Esophagus squamous epithelium (tissue), 5 donors: ENCODE data around the gene TBL1X. TPM values are rescaled to one million over a fixed set of nuclear protein-coding genes. Genes with fewer than 3 reads are reported as not detected.
"Not testable (repeated sequence)": the region's sequence is repeated elsewhere in the genome, so short reads cannot be mapped to it uniquely, and the experiment has no call there.

ENCODE experiments used
- DNase-seq: peaks from one replicate; lab custom pipeline; 2025; lab: John Stamatoyannopoulos, UW
- H3K27ac ChIP-seq, 4 donors: fragments of 200-600 bp; sonication (generic); one replicate each; pipeline ENCODE4 v1.5.1; 2016 to 2019; ENCODE audit warnings: mild to moderate bottlenecking in 1 of 4
- H3K27me3 ChIP-seq, 4 donors: fragments of 200-600 bp; sonication (generic); 1 replicate in 3 of 4; 2 replicates in 1 of 4; pipeline versions ENCODE4 v1.5.1 to v1.6.0; 2017 to 2021; ENCODE audit warnings: antibody characterized with exemption in 1 of 4
- H3K36me3 ChIP-seq, 3 donors: fragments of 200-600 bp; sonication (generic); one replicate each; pipeline ENCODE4 v1.5.1; 2016 to 2019
- H3K4me1 ChIP-seq, 3 donors: fragments of 200-600 bp; sonication (generic); one replicate each; pipeline ENCODE4 v1.5.1; 2017 to 2019
- H3K4me3 ChIP-seq, 4 donors: fragments of 200-600 bp; sonication (generic); 1 replicate in 3 of 4; 2 replicates in 1 of 4; pipeline ENCODE4 v1.5.1; 2016 to 2019; ENCODE audit warnings: mild to moderate bottlenecking in 2 of 4, moderate library complexity in 1 of 4
- H3K9me3 ChIP-seq, 3 donors: fragments of 200-600 bp; sonication (generic); one replicate each; pipeline ENCODE4 v1.5.1; 2016 to 2019
- CTCF ChIP-seq, 6 experiments: fragments of 450-650 bp in 4 of 6; fragments of 200-600 bp in 2 of 6; sonication (generic) in 2 of 6; IDR thresholded peaks; one replicate each; pipeline ENCODE4 v1.5.1; 2016 to 2019; ENCODE audit warnings: antibody characterized with exemption in 6 of 6, mild to moderate bottlenecking in 4 of 6, moderate library complexity in 4 of 6
- POLR2A ChIP-seq, 4 donors: fragments of 450-650 bp; IDR thresholded peaks; one replicate each; pipeline ENCODE4 v1.6.1; 2017; ENCODE audit warnings: antibody characterized with exemption in 4 of 4, mild to moderate bottlenecking in 4 of 4, moderate library complexity in 3 of 4
- WGBS, 2 donors: methylation state at CpG; one replicate each; pipeline ENCODE4 v1.1.5; 2018; 5-methylcytosine and 5-hydroxymethylcytosine counted together
- intact Hi-C: fragments of 100-400 bp; cut with DNase I; formaldehyde crosslinking; loops from one replicate; pipeline ENCODE4 v1.15.0; 2022
- total RNA-seq, 4 donors: library from RNA; depleted of rRNA; stranded (reverse); fragments of >200 nt; gene quantifications; one replicate each; pipeline ENCODE4 v1.1.0, GENCODE V29; 2016
- donor health status: DM: yes; HTN: yes; CAD: no.

TBL1X gene
- total RNA-seq, 4 donors from 2014 or later, result 17.5 to 24.2 (median 21.8) TPM

- Histone ChIP-seq H3K4me1 (peaks cover 0 to 20% (median 0%) of the 10 kb centered on the region in 3 donors), H3K36me3 (no peaks in the 10 kb centered on the region), H3K27ac (no peak overlapping the region), H3K9me3 (no peaks in the 10 kb centered on the region), H3K27me3 (no peaks in the 10 kb centered on the region), H3K4me3 (no peak overlapping the region)
- no peak for DNase-seq
- WGBS, 2 donors, result 81 to 89% methylated on average over 3 to 8 of the region's 8 CpGs
- intact Hi-C loops, result no loop called here
- TF ChIP-seq POLR2A (IDR thresholded peaks at IDR 0.05), result no peak
- TF ChIP-seq CTCF (IDR thresholded peaks at IDR 0.05), result no peak
These were observed 68.8 kb downstream of the TBL1X start for GRCh38 chrX:9533611-9534010.

- Histone ChIP-seq H3K27ac (no peak overlapping the region), H3K4me3 (no peak overlapping the region), H3K27me3 (no peaks in the 10 kb centered on the region), H3K4me1 (peaks cover 0 to 20% (median 0%) of the 10 kb centered on the region in 3 donors), H3K36me3 (no peaks in the 10 kb centered on the region), H3K9me3 (no peaks in the 10 kb centered on the region)
- 27 to 38% methylated on average over 3 of the region's 3 CpGs for WGBS, 2 donors
- intact Hi-C loops, result no loop called here
- TF ChIP-seq CTCF (IDR thresholded peaks at IDR 0.05) (no peak), POLR2A (IDR thresholded peaks at IDR 0.05) (no peak)
- no peak for DNase-seq
These were observed 69.8 kb downstream of the TBL1X start for GRCh38 chrX:9534686-9535085.

DNA sequence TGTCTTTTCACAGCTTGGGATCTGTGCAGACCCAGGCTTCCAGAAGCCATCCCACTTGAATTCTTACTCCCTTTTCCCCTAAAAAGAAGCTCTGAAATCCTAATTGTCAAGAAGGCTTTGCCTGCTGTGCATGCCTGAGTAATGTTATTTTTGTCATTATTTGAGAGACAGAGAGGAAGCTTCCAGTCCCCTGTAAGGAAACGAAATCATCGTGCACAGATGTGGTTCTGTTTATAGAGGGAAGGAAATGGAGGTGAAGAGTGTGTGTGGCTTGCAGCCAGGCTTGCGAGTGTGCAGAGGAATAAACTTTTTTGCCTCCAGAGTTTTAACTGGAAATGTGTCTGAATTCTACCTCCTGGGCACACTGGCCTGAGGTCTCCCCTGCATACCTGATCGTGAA, 70.2 kb downstream of the TBL1X start:
- 21 to 30% methylated on average over 4 of the region's 4 CpGs for WGBS, 2 donors

GRCh38 chrX:9536156-9536555, 71.3 kb downstream of the TBL1X start:
- H3K27ac ChIP-seq, DNase-seq, intact Hi-C loops, H3K4me3 ChIP-seq, H3K27me3 ChIP-seq, H3K36me3 ChIP-seq, H3K9me3 ChIP-seq: not testable (repeated sequence)
- H3K4me1 ChIP-seq, result peaks cover 0 to 11% (median 0%) of the 10 kb centered on the region in 3 donors
- 78 to 86% methylated on average over 5 to 10 of the region's 10 CpGs for WGBS, 2 donors

More for the DNA sequence above, 70.2 kb downstream of the TBL1X start:
- TF ChIP-seq CTCF (IDR thresholded peaks at IDR 0.05), result no peak
- no peaks in the 10 kb centered on the region for H3K27me3 ChIP-seq
- intact Hi-C loops, result no loop called here
- no peaks in the 10 kb centered on the region for H3K36me3 ChIP-seq
- H3K4me1 ChIP-seq, result peaks cover 0 to 20% (median 0%) of the 10 kb centered on the region in 3 donors
- H3K9me3 ChIP-seq, result no peaks in the 10 kb centered on the region
- no peak overlapping the region for H3K27ac ChIP-seq
- no peak for DNase-seq
- H3K4me3 ChIP-seq, result no peak overlapping the region

DNA sequence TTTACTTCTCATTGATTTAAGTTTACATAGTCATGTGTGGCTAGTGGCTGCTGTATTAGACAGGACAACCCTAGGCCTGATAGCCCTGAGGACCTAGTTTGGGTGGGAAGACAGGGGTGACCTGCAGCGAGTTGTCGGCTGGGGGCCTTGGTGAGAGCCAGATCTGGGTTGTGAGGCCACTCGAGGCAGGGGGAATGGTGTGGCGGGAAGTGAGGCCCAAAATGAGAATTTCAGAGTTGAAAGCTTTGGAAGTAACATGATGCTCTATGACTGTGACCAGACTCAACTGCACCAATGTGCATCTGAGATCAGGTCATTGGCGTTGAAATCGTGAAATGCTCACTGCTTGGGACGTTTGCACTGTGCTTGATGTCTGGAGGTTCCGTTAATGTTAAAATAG, 72.9 kb downstream of the TBL1X start:
- H3K27ac ChIP-seq, result no peak overlapping the region
- H3K4me1 ChIP-seq, result peaks cover 0 to 11% (median 0%) of the 10 kb centered on the region in 3 donors
- DNase-seq, result no peak
- H3K27me3 ChIP-seq, result no peaks in the 10 kb centered on the region
- WGBS, 2 donors, result 85 to 100% methylated on average over 4 to 8 of the region's 8 CpGs
- no peaks in the 10 kb centered on the region for H3K9me3 ChIP-seq
- H3K36me3 ChIP-seq, result no peaks in the 10 kb centered on the region
- intact Hi-C loops, result no loop called here
- H3K4me3 ChIP-seq, result no peak overlapping the region
- TF ChIP-seq POLR2A (IDR thresholded peaks at IDR 0.05), result no peak
- no peak for TF ChIP-seq CTCF (IDR thresholded peaks at IDR 0.05)

- no peaks in the 10 kb centered on the region for H3K36me3 ChIP-seq
These were observed 73.7 kb downstream of the TBL1X start for GRCh38 chrX:9538544-9539045.

More at GRCh38 chrX:9538544-9539045, 73.7 kb downstream of the TBL1X start:
- WGBS, 2 donors, result 57 to 77% methylated on average over 1 to 3 of the region's 10 CpGs
- TF ChIP-seq CTCF (IDR thresholded peaks at IDR 0.05), result no peak
- no peak for TF ChIP-seq POLR2A (IDR thresholded peaks at IDR 0.05)
- H3K4me1 ChIP-seq, result peaks cover 0 to 11% (median 0%) of the 10 kb centered on the region in 3 donors
- H3K9me3 ChIP-seq, result no peaks in the 10 kb centered on the region
- intact Hi-C loops, result no loop called here
- H3K27ac ChIP-seq, result no peak overlapping the region
- no peaks in the 10 kb centered on the region for H3K27me3 ChIP-seq
- DNase-seq, result no peak
- H3K4me3 ChIP-seq, result no peak overlapping the region
